Spleen (tissue), 7 donors: ENCODE measurements around the gene PPP2R5D.

ENCODE experiments used
- CTCF ChIP-seq, 11 experiments: fragments of 200-600 bp in 7 of 11; fragments of 450-650 bp in 4 of 11; sonication (generic) in 4 of 11; IDR thresholded peaks in 8 of 11; conservative IDR thresholded peaks in 3 of 11; 1 replicate in 7 of 11; 2 replicates in 4 of 11; pipeline versions ENCODE4 v1.4.0 to v1.8.0; 2016 to 2021; ENCODE audit warnings: antibody characterized with exemption in 11 of 11, inconsistent platforms in 4 of 11, mild to moderate bottlenecking in 1 of 11
- POLR2A ChIP-seq, 3 donors: fragments of 450-650 bp; IDR thresholded peaks; one replicate each; pipeline ENCODE4 v1.5.1; 2017; ENCODE audit warnings: antibody characterized with exemption in 3 of 3, mild to moderate bottlenecking in 1 of 3
- POLR2AphosphoS5 ChIP-seq, 3 donors: sonication (generic); formaldehyde crosslinking; IDR thresholded peaks; one replicate each; pipeline ENCODE4 v1.5.1; 2017; ENCODE audit warnings: antibody characterized with exemption in 3 of 3
- donor health status: DM: no; HTN: no; CAD: no; lungs with moderate emphysema.
- donor health status: DM: no; HTN: no; CAD: no.
- donor health status: DM: no; HTN: no; CAD: no.

GRCh38 chr6:42938428-42938796 lies 46.0 kb upstream of the PPP2R5D start:
- no peak for TF ChIP-seq CTCF (IDR thresholded peaks at IDR 0.05 in 8 of 11, conservative IDR thresholded peaks at IDR 0.05 in 3 of 11)
- peak in 1 of 3 donors; percentile 57 for TF ChIP-seq POLR2AphosphoS5 (IDR thresholded peaks at IDR 0.05)
- no peak for TF ChIP-seq POLR2A (IDR thresholded peaks at IDR 0.05)
